Stimulated activated CD4-positive, alpha-beta T cell treated with anti-CD3 and anti-CD28 coated beads, Interleukin-12 subunit alpha, Interleukin-12 subunit beta, amount 100 ng/mL, for 48 hours (primary cell): Measurements from ENCODE around the gene RAC2.
A peak's percentile ranks its signal among the peaks of the same experiment; 100 is the strongest.
"Not testable (repeated sequence)": the region's sequence is repeated elsewhere in the genome, so short reads cannot be mapped to it uniquely, and the experiment has no call there.

ENCODE experiments used
- DNase-seq, 3 donors: peaks; one replicate each; pipeline ENCODE4 v3.0.0-alpha.2; 2020; ENCODE audit warnings: low read depth in 2 of 3, low spot score in 1 of 3

Gene RAC2

DNA sequence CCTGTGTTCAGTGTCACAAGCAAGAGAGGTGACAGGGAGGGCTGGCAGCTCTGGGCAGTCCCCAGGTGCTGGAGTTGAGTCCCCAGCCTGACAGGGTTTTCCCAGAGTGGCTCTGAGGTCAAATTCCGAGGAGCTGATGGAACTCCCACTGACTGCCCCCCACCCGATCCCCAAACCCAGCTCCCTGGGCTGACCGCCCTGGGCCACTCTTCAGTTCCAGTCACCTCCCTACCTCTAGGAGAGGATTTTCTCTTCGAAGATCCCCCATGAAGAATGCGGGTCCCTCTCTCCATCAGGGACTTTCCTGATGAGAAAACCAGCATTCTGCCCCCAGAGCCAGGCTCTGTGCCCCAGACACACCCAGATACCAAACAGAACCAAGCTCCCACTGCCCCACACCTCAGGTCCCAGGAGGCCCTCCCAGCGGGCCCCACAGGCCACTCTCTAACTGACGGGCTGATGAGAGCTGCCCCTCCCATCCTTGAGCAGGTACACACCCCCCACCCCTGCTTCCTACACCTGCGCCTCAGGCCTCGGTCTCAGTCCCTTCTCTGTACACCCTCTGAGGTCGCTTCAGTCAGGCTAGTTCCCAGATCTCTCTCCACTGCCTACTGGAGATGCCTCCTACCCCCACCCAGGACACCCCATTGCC lies 12.1 kb upstream of the RAC2 start:
- DNase-seq, result no peak

DNA sequence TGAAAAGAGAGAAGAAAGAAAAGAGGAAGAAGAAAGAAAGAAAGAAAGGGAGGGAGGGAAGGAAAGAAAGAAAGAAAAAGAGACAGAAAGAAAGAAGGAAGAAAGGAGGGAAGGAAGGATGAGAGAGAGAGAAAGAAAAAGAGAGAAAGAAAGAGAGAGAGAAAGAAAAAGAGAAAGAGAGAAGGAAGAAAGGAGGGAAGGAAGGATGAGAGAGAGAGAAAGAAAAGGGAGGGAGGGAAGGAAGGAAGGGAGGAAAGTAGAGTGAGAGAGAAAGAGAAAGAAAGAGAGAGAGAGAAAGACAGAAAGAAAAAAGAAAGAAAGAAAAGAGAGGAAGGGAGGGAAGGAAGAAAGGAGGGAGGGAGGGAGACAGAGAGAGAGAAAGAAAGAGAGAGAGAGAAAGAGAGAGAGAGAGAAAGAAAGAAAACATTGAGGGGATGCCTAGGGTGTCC lies 11.5 kb upstream of the RAC2 start:
- DNase-seq, result no peak

DNA sequence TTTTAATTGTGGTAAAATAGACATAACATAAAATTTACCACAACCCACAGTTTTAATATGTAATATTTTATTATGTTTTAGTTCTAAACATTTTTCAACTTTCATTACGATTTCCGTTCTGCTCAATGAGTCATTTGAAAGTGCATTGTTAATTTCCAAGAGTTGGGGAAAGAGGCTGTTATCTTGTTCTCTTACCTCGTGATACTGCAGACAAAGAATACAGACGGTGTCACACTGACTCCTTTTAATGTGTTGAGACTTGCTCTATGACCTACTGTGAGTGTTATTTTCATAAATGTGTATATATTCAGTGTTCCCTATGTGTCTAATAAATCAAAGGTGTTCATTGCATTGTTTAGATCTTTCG lies 10.8 kb upstream of the RAC2 start:
- DNase-seq, result no peak

DNA sequence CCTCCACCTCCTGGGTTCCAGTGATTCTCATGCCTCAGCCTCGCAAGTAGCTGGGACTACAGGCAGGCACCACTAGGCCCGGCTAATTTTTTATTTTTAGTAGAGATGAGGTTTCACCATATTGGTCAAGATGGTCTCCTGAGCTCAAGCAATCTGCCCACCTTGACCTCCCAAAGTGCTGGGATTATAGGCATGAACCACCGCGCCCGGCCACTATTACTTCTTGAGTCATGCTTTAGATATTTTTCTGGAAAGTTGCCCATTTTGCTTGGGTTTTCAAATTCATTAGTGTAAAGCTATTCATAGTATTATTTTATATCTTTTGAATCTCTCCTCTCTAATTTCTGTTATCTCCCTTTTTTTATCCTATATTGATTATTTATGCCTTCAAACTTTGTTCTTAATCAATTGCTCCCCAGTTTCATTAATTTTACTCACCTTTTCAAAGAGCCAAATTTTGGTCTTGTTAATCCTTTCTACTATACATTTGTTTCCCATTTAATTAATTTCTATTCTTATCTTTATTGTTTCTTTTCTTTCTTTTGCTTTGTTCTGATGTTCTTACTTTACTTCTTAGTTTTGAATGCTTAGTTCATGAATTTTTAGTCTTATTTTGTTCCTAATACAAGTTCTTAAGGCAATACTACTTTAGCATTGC lies 10.3 kb upstream of the RAC2 start:
- DNase-seq, result no peak

GRCh38 chr22:37253126-37253660 lies 9.1 kb upstream of the RAC2 start:
- no peak for DNase-seq

DNA sequence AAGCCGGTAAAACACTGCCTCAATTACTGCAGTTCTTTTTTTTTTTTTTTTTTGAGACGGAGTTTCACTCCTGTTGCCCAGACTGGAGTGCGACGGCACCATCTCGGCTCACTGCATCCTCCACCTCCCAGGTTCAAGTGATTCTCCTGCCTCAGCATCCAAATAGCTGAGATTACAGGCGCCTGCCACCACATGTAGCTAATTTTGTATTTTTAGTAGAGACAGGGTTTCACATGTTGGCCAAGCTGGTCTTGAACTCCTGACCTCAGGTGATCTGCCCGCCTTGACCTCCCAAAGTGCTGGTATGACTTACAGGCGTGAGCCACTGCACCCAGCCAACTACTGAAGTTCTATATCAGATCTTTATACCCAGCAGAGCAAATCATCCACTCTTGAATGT lies 7.8 kb upstream of the RAC2 start:
- not testable (repeated sequence) for DNase-seq

GRCh38 chr22:37249986-37250385 lies 5.9 kb upstream of the RAC2 start:
- no peak for DNase-seq

DNA sequence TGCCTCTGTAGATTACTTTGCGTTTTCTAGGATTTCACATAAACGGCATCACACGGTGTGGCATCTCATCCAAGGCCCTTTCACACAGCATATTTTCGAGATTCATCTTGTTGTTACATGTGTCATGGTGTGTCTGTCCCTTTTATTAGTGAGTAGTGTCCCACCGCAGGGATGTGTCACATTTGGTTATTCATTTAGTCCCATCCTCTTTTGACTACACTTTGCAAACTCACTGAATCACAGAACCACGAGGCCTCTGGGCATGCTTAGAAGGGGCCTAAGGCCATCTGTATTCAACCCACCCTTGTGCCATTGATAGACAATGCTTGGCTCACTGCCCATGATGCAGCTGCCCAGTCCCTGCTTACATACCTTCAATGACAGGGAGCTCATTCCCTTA lies 4.2 kb upstream of the RAC2 start:
- no peak for DNase-seq

DNA sequence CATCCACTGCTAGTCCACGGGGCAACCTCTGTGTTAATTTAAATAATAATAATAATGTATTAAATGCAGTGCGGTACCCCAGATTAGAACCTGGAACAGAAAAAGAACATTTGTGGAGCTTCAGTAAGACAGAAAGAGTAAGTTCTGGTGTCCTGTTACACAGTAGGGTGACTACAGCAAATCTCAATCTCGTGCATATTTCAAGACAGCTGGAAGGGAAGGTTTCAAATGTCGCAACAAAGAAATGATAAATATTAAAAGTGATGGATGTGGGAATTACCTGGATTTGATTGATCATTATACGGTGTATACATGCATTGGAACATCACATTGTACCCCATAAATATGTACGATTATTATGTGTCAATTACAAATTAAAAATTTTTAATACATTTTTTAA lies 1.7 kb upstream of the RAC2 start:
- no peak for DNase-seq

GRCh38 chr22:37244922-37245722 lies 1.1 kb upstream of the RAC2 start:
- no peak for DNase-seq

DNA sequence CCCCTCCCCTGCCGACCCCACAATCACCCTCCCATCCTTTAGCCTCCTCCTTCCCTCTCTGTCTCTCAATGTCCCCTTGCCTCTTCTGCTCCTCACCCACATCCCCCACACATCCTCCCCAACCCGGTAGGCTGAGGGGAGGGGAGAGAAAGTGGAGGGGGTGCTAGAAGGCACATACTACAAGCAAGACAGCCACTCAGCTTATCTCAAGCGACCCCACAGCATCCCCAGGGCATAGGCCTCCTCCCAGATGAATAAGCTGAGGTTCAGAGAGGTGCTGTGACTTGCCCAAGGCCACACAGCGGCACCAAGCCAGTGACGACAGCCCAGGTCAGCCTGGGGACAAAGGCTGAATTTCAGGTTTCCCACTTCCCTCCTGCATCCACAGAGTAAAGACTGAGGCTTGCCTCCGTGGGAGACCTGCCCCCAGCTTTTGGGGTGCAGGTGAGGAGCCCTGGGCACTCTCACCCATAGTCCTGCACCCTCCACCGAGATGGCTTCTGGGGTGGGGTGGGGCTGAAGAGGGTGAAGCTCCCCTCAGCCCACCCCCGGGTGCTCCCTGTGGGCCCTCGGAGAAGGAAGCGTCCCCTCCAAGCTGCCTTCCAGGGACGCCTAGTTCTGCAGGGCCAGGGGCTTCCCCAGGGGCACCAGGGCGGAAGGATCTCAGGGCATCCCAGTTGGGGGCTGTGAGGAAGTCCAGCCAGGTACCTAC lies 511 bp downstream of the RAC2 start:
- no peak for DNase-seq

GRCh38 chr22:37242395-37242918 lies 1.6 kb downstream of the RAC2 start:
- peak; percentile 85 to 89 (median 89) for DNase-seq

DNA sequence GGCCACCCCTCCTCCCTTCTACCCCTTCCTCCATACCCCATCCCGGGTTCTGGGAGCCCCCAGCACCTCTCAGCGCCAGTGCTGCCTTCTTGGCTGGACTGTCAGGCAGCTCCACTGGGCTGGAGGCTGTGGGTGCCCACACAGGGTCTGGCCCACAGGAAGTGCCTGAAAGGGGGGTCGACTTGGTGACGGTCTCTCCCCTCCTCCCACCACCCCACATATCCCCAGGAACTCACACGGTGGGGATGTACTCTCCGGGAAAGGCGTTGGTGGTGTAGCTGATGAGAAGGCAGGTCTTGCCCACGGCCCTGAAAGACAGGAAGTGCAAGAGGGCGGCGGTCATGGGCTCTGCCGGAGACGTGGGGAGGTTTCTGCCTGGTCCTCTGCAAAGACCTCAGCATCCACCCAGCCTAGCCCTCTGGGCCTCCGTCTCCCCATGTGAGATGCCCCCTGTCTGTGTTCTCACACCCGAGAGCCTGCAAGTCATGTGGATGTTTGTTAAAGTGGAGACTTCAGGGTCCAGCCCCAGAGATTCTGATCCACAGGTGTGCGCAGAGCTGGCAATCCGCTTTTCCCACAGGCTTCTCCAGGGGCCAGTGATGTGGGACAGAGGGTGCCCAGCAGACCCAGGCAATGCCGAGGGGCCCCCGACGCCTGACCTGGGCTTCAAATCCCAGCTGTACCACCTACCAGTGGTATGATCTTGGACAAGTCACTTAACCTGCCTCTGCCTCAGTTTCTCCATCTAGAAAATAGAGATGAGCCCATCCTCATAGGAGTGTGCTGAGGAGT lies 2.5 kb downstream of the RAC2 start:
- peak in 1 of 3 donors; percentile 48 for DNase-seq

GRCh38 chr22:37240941-37241320 lies 3.1 kb downstream of the RAC2 start:
- DNase-seq, result no peak

GRCh38 chr22:37240240-37240940 lies 3.7 kb downstream of the RAC2 start:
- DNase-seq, result no peak

DNA sequence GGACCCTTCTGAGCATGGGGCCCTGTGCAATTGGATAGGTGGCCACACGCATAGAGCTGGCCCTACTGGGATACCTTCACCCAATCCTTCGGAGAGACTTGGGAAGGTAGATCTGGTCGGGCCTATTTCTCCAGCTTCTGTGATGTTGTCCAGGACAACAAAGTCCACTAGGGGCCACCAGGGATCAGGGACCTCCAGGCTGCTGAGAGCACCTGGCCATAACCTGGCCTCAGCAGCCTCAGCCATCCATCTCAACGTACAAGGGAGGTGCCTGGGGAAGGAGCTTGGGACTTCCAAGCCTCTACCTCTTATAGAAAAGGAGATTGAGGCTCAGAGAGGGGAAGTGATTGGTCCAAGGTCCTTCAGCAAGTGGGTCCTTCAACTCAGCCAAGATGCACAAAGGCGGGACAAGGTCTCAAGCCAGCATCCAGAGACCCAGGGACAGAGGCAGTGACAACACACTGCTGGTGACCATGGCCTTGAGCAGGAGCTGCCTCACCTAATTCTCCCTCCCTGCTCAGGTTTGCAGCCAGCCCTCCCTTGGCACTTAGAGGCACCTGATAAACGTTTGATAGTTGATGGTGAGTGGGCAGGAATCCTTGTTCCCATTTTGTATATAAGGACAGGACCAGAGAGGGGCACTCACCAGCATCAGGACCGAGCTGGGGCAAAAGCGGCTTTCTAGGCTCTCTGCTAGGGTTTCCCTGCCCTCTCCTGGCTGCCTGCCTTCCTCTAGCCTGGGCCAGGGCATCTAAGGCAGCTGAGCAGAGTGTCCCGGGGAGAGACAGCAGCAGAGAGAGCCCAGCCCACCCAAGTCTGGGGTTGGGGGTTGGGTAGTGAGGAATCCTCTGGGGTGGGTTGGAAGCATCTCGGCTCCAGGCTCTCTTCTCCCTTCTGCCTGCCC lies 4.5 kb downstream of the RAC2 start:
- no peak for DNase-seq

GRCh38 chr22:37237371-37238268 lies 6.4 kb downstream of the RAC2 start:
- no peak for DNase-seq
